GM12864 (cell line): ENCODE results near the gene NCSTN.

Source experiments
- DNase-seq: peaks from one replicate; pipeline ENCODE4 v3.0.0-alpha.2; 2011; ENCODE audit warnings: low read depth
- H3K4me3 ChIP-seq: 2 replicates; pipeline ENCODE4 v1.5.1; 2011; ENCODE audit warnings: mild to moderate bottlenecking, low read depth, low read length, control low read depth
- TF ChIP-seq, protein P1 (sequence below): IDR thresholded peaks from 2 replicates; pipeline ENCODE4 v1.5.1; 2011; ENCODE audit warnings: low read depth, mild to moderate bottlenecking, moderate library complexity, low read length, control low read depth, inconsistent platforms; ENCODE audit errors: missing control alignments

Gene NCSTN

DNA sequence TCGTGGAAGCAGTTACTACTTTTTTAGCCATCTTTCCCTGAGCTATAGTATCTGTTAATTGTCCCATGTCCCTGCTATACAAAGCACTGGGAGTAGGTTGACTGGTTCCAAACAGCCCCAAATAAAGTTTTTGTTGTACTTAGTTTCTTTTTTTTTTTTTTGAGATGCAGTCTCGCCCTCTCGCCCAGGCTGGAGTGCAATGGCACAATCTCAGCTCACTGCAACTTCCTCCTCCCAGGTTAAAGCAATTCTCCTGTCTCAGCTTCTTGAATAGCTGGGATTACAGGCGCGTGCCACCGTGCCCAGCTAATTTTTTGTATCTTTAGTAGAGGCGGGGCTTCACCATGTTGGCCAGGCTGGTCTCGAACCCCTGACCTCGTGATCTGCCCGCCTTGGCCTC is 3.3 kb downstream of the NCSTN start:
- TF ChIP-seq, protein P1, sequence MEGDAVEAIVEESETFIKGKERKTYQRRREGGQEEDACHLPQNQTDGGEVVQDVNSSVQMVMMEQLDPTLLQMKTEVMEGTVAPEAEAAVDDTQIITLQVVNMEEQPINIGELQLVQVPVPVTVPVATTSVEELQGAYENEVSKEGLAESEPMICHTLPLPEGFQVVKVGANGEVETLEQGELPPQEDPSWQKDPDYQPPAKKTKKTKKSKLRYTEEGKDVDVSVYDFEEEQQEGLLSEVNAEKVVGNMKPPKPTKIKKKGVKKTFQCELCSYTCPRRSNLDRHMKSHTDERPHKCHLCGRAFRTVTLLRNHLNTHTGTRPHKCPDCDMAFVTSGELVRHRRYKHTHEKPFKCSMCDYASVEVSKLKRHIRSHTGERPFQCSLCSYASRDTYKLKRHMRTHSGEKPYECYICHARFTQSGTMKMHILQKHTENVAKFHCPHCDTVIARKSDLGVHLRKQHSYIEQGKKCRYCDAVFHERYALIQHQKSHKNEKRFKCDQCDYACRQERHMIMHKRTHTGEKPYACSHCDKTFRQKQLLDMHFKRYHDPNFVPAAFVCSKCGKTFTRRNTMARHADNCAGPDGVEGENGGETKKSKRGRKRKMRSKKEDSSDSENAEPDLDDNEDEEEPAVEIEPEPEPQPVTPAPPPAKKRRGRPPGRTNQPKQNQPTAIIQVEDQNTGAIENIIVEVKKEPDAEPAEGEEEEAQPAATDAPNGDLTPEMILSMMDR, result no peak
- H3K4me3 ChIP-seq, result no peak overlapping the region
- no peak for DNase-seq

DNA sequence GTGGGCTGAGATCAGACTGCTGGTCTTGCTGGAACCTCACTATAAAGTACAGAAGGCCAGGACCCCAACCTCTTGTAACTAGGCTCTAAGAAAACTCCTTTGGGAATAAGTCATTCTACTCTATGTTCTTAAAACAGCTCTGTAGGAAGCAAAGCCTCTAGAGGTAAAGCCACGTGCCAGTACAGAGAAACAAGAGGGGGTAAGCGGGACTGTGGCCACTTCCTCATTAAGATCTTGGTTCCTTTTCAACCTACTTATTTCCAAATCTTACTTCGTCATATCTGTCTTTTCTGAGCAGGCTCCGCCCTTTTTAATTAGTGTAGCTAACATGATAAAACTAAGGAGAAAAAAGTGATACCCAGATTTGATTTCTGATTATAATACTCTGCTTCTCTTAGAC is 3.8 kb downstream of the NCSTN start:
- H3K4me3 ChIP-seq, result no peak overlapping the region
- peak; percentile 51 for DNase-seq
- TF ChIP-seq, protein P1, result no peak

GRCh38 chr1:160351629-160352028 is 8.4 kb downstream of the NCSTN start:
- TF ChIP-seq, protein P1, result no peak
- no peak overlapping the region for H3K4me3 ChIP-seq
- DNase-seq, result no peak

DNA sequence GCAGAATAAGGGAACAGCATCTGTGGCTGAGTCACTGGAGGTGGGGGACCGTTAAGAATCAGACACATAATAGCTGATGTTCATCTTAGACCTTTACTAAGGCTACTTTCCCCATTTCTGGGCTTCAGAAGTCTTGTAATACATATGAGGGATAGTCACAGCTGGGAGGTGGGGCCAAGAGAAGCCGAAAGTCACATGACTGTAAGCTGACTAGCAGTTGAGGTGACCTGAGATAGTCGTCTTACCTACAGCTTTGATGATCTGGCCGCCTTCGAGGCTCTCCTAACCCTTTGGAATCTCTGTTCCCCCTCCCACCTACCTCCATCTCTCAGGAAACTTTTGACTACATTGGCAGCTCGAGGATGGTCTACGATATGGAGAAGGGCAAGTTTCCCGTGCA is 9.4 kb downstream of the NCSTN start:
- H3K4me3 ChIP-seq, result no peak overlapping the region
- no peak for DNase-seq
- TF ChIP-seq, protein P1, result no peak

DNA sequence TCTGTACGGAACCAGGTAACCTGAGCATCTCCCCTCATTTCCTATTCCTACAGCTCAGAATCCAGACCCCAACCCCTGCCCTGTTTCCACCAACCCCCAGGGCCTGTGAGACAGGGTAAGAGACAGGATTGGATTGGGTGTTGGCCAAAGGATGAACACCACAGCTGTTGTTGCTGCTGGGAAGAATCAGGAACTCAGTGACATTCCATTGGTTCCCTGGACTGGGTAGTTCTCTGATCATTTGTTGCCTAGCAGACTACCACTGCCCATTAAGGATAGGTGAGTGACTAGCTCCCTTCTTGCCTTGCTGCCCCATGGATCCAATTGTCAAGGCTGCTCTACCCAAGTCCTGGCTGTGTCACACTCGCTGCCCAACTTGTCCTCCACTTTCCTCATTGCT is 10.0 kb downstream of the NCSTN start:
- H3K4me3 ChIP-seq, result no peak overlapping the region
- DNase-seq, result no peak
- TF ChIP-seq, protein P1, result no peak

GRCh38 chr1:160354388-160354985 is 11.3 kb downstream of the NCSTN start:
- no peak for DNase-seq
- H3K4me3 ChIP-seq, result no peak overlapping the region
- TF ChIP-seq, protein P1, result peak; percentile 53

DNA sequence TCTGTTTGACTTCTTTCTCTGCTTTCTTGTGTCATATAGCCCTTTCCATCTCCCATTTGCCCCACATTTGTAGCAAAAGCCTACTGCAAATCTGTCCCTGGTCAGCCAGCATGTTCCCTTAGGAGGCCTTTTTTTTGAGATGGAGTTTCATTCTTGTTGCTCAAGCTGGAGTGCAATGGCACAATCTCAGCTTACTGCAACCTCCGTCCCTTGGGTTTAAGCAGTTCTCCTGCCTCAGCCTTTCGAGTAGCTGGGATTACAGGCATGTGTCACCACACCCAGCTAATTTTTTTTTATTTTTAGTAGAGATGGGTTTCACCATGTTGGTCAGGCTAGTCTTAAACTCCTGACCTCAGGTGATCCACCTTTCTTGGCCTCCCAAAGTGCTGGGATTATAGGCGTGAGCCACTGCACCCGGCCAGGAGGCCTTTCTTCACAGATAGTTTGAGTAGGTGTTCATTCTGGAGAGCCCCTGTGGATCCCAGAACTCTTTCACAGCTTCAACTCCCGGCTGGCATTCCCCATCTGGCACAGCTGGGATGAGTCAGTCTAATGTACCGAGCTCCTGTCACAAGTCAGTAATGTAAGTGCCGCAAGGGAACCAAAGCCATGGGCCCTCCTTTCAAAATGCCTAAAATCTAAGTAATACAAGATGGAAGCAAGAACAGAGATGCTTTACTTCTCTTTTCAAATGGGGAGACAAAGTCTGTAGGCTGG is 14.3 kb downstream of the NCSTN start:
- H3K4me3 ChIP-seq, result no peak overlapping the region
- DNase-seq, result no peak
- TF ChIP-seq, protein P1, result no peak
